Stimulated activated CD8-positive, alpha-beta memory T cell treated with anti-CD3 and anti-CD28 coated beads, Interleukin-12 subunit alpha, Interleukin-12 subunit beta, amount 100 ng/mL, for 24 hours (primary cell): Measurements from ENCODE around the gene CMIP.

ENCODE experiments used
- DNase-seq: peaks from one replicate; pipeline ENCODE4 v3.0.0-alpha.2; 2020; ENCODE audit errors: extremely low read depth

Gene CMIP

GRCh38 chr16:81624760-81625543, 180.3 kb downstream of the CMIP start:
- DNase-seq = no peak

DNA sequence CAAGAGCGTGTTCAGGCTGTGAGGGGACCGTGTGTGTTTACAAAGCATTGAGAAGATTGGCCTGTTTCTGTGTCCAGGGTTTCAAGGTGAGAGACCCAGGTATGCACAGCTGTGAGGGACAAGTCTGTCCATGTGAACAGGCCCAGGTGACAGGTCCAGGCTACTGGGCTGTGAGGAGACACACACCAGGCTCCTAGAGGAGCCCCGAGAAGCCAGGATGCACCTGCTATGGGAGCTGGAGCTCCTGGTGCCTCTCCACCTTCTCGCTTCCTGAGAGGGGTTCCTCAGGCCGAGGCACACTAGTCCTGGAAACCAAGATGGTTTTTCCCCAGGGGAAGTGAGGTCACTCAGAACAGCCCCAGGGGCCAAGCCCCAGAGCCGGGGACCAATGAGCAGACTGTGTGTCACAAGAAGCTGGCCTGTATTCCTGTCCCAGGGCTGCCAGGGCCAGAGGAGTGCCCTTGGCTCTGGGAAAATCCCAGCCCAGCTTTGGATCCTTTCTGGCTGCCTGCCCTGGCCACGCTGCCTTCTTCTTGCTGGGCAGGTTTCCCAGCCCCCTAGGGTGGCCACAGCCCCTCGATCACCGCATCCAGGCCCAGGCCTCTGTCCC, 181.0 kb downstream of the CMIP start:
- no peak for DNase-seq

- DNase-seq = no peak
These were observed 181.6 kb downstream of the CMIP start for GRCh38 chr16:81626181-81626674.

DNA sequence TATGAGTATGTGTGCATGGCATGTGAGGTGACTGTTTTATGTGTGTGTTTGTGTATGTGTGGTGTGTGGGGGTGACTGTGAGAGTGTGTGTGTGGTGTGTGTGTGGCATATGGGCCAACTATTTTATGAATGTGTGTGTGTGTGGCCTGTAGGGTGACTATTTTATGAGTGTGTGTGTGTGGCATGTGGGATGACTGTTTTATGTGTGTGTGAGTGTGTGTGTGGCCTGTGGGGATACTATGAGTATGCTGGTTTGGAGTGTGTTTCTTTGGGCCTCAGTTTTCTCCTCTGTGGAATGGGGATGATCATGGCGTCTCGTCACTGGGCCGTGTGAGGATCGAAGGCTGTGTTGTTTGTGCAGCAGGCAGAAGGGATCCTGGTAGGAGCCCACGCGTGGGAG, 182.4 kb downstream of the CMIP start:
- DNase-seq = no peak

DNA sequence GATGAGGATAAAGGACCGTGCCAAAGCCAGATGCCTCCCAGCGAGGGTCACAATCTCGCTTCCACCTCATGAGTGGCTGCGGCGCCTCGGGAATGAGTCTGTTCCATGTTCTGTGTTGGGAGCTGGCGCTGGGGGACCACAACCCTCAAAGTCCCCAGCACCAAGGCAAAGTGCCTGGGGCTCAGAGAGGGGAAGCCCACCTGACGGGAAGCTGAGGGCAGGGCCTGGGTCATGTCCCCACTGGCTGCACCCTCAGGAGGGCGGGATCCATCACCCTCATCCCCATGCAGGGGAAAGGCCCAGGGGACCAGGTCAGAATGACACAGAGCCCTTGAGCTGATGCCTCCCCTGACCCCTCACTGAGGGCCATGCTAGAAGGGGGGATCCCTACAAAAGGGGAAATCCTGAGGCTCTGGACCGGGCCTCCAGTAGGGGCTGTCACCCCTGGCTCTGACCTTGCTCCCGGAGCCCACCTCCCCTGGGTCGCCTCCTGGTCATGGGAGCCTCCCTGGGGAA, 183.2 kb downstream of the CMIP start:
- DNase-seq = no peak

DNA sequence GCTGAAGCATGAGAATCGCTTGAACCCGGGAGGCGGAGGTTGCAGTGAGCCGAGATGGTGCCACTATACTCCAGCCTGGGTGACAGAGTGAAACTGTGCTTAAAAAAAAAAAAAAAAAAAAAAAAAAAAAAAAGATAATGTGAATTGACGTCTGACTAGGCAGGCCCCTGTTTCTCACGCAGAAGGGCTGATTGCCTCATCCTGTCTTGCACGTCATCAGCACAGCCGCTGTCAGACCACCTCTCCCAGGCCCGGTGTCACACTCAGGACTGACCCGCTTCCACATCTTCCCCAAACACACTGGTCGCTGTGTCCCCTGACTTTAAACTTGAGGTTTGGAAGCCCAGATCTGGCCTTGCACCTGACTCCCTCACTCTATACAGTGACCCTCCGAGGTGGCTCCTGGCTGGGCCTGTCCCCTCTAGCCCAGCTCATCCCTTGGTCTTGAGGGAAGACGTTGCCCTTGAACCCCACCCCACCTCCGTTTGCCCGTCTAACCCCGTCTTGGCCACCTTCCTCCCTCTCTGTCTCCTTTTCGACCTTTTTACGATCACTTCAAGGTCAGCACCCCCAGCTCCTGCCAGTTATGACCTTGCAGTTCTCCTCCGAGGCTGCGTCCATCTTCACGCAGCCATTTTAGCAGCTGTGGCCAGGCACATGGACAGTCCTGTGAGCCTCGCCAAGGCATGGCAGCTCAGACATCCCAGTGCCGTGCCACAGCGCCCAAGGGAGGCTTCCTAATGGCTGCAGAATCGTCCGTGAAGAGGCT, 184.6 kb downstream of the CMIP start:
- no peak for DNase-seq

- DNase-seq = no peak
These were observed 185.5 kb downstream of the CMIP start for GRCh38 chr16:81629896-81630634.

DNA sequence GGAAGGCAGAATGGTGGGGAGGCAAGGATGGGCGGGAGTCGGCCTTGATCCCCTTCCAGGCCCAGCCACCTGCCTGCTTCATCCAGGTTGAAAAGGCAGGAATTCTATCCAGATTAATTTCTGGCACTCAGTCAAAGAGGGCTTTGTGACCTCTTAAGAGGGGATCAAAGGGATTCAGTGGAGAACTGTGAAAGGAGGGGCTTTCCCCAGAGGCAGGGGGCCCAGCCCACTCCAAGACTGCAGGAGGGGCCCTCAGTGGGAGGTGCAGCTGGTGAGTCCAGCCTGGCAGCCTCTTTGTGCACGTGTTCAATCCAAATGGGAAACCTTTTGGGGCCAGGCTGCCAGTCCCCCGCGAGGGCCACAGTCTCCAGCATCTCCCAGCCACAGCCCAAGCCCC, 186.0 kb downstream of the CMIP start:
- DNase-seq = no peak

- peak; percentile 42 for DNase-seq
These were observed 188.0 kb downstream of the CMIP start for GRCh38 chr16:81632392-81633146.

DNA sequence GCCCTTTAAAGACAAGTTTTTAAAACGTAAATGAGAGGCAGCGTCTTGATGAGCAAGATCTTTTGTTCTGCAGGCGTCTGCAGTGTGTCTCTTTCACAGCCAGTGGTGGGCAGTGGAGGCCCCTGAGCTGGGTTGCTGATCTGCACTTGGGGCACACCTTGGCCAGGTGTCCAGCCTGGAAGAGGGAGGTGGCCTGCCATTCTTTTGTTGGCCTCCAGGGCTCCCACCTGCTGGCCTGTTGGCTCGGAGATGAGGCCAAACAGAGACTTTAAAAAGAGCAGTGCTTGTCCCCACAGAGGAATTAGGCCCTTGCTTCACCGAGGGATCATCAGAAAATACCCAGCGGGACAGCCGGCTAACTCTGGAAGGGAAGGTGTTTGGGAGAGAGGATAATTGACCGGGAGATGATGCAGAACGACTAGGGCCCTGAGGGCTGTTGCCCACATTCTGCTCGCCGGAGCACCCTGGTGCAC, 188.6 kb downstream of the CMIP start:
- DNase-seq = no peak

- DNase-seq = no peak
These were observed 189.2 kb downstream of the CMIP start for GRCh38 chr16:81633680-81634379.

GRCh38 chr16:81634380-81635062, 189.9 kb downstream of the CMIP start:
- DNase-seq = no peak

- DNase-seq = no peak
These were observed 190.7 kb downstream of the CMIP start for GRCh38 chr16:81635063-81635937.

GRCh38 chr16:81636298-81636993, 191.8 kb downstream of the CMIP start:
- DNase-seq = no peak

GRCh38 chr16:81637336-81638235, 193.0 kb downstream of the CMIP start:
- no peak for DNase-seq

DNA sequence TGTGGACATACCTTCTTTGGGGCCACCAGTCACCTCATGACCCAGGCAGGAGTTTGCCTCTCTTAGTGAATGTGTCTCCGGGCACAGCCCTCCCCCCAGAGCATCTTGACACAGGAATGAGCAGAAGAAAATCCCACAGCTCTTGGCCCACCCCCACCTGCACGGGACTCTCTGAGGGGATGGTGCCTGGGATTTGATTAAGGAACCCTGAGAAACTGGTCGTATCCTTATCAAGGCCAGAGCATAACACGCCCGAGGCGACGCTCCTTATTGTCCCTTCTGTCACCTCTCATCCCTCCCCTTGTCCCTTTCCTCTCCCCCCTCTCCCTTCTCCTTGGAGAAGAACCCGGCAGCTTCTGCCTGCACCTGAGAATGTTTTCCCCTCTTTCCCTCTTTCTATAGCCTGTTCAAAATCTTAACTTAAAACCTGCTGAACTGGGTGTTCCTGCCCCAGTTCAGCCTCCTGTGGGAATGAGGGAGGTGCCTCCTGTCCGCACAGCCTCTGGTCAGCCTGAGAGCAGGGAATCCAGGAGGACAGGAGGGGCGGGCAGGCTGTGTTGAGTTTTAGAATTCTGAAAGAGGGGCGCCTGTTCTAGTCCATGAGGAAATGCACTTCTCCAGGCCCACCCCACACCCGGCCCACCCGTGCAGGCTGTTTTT, 193.8 kb downstream of the CMIP start:
- DNase-seq = no peak
